ENCODE data around the gene AUH. TPM values are rescaled to one million over a fixed set of nuclear protein-coding genes. Genes with fewer than 3 reads are reported as not detected.

Gene AUH
- total and polyA plus RNA-seq, 10 of the 15 experiments (the other 5 are each of a cell fraction or from before 2014, with no cell fraction given): 1.7 to 7.3 (median 4.6) TPM

- TF ChIP-seq RAD21 (IDR thresholded peaks at IDR 0.05; ENCODE audit: insufficient read depth, low read depth, low read length) (no peak), SIN3A (IDR thresholded peaks at IDR 0.05; ENCODE audit: low read depth, low read length) (no peak)
These were observed 72.5 kb downstream of the AUH start (continued) for GRCh38 chr9:91289244-91289643.

- FAIRE-seq: no peak
These were observed 75.9 kb downstream of the AUH start for GRCh38 chr9:91285729-91286353.

More at GRCh38 chr9:91285729-91286353, 75.9 kb downstream of the AUH start:
- TF ChIP-seq GABPA (IDR thresholded peaks at IDR 0.05; ENCODE audit: low read depth) (no peak), MYC (IDR thresholded peaks at IDR 0.05; ENCODE audit: insufficient read depth, insufficient read length, insufficient replicate concordance, low read length, severe bottlenecking) (no peak), SRF (IDR thresholded peaks at IDR 0.05; ENCODE audit: low read depth in 2 of 2, low read length in 2 of 2) (no peak), CEBPB (IDR thresholded peaks at IDR 0.05; ENCODE audit: borderline replicate concordance in 1 of 2, low read depth in 2 of 2, low read length in 2 of 2) (no peak), RBBP5 (conservative IDR thresholded peaks at IDR 0.05) (no peak), NFYB (IDR thresholded peaks at IDR 0.05; ENCODE audit: insufficient read depth, low read depth, low read length) (no peak), ZNF24 (IDR thresholded peaks at IDR 0.05) (no peak), ZBED1 (IDR thresholded peaks at IDR 0.05; ENCODE audit: borderline replicate concordance) (no peak), MXI1 (IDR thresholded peaks at IDR 0.05; ENCODE audit: low read depth, low read length) (no peak), CREB1 (IDR thresholded peaks at IDR 0.05; ENCODE audit: low read depth) (no peak), IKZF2 (IDR thresholded peaks at IDR 0.05) (no peak), ZZZ3 (IDR thresholded peaks at IDR 0.05; ENCODE audit: control insufficient read depth, insufficient read length, low read depth) (no peak), NFIC (IDR thresholded peaks at IDR 0.05; ENCODE audit: low read depth, low read length) (no peak), ZNF274 (IDR thresholded peaks at IDR 0.05; ENCODE audit: insufficient read depth, insufficient read length) (no peak), YBX1 (IDR thresholded peaks at IDR 0.05) (no peak), NRF1 (conservative IDR thresholded peaks at IDR 0.05; ENCODE audit: low read depth, low read length) (no peak)
- TF ChIP-seq, protein P1, sequence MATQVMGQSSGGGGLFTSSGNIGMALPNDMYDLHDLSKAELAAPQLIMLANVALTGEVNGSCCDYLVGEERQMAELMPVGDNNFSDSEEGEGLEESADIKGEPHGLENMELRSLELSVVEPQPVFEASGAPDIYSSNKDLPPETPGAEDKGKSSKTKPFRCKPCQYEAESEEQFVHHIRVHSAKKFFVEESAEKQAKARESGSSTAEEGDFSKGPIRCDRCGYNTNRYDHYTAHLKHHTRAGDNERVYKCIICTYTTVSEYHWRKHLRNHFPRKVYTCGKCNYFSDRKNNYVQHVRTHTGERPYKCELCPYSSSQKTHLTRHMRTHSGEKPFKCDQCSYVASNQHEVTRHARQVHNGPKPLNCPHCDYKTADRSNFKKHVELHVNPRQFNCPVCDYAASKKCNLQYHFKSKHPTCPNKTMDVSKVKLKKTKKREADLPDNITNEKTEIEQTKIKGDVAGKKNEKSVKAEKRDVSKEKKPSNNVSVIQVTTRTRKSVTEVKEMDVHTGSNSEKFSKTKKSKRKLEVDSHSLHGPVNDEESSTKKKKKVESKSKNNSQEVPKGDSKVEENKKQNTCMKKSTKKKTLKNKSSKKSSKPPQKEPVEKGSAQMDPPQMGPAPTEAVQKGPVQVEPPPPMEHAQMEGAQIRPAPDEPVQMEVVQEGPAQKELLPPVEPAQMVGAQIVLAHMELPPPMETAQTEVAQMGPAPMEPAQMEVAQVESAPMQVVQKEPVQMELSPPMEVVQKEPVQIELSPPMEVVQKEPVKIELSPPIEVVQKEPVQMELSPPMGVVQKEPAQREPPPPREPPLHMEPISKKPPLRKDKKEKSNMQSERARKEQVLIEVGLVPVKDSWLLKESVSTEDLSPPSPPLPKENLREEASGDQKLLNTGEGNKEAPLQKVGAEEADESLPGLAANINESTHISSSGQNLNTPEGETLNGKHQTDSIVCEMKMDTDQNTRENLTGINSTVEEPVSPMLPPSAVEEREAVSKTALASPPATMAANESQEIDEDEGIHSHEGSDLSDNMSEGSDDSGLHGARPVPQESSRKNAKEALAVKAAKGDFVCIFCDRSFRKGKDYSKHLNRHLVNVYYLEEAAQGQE (IDR thresholded peaks at IDR 0.05; ENCODE audit: low read depth, low read length): no peak
- Histone ChIP-seq H3K36me3 (ENCODE audit: control insufficient read depth in 2 of 2, insufficient read depth in 2 of 2, low read length in 1 of 2) (no peaks in the 10 kb centered on the region), H3K4me2 (ENCODE audit: control insufficient read depth, insufficient read depth) (no peak overlapping the region), H3K27ac (ENCODE audit: control insufficient read depth, insufficient read depth) (no peak overlapping the region), H3K4me3 (no peak overlapping the region), H3K79me2 (ENCODE audit: control insufficient read depth, insufficient read depth, low read length) (no peaks in the 10 kb centered on the region), H3K27me3 (replicated peaks in 1 of 2; ENCODE audit: control insufficient read depth in 2 of 2, insufficient read depth in 2 of 2, low read length in 1 of 2) (no peaks in the 10 kb centered on the region), H3K9me3 (replicated peaks; ENCODE audit: control insufficient read depth, insufficient read depth, low read length) (no peaks in the 10 kb centered on the region), H3K4me1 (ENCODE audit: control insufficient read depth, insufficient read depth, low read length) (no peaks in the 10 kb centered on the region), H4K20me1 (ENCODE audit: control insufficient read depth, insufficient read depth) (no peaks in the 10 kb centered on the region), H2AFZ (ENCODE audit: control insufficient read depth, low read depth, low read length) (no peak overlapping the region), H3K9ac (ENCODE audit: control insufficient read depth, insufficient read depth, low read length) (no peak overlapping the region)
- intact Hi-C loops (cut with micrococcal nuclease; ENCODE audit: unreplicated experiment): no loop called here
- ChIA-PET POLR2A (no interaction called here), CTCF (interaction anchor here (0.6 to 0.7 kb wide), 2 partner anchors 19 to 624 kb away, joined by 3 to 4 read pairs; no protein-coding TSS in a partner anchor), SMC1A (ENCODE audit: uncharacterized antibody, unreplicated experiment) (interaction anchor here (0.6 kb wide), 1 partner anchor 87 kb away, joined by 3 read pairs; no protein-coding TSS in a partner anchor), RAD21 (ENCODE audit: unreplicated experiment) (no interaction called here)
- DNase-seq (ENCODE audit: low read depth, low spot score): no peak
- in situ Hi-C loops (cut with MboI): no loop called here
- ATAC-seq: no peak
- 49% methylated on average over 6 of the region's 6 CpGs for WGBS (ENCODE audit: insufficient coverage, insufficient replicate concordance, low lambda C conversion rate, missing lambda C conversion rate)
- BruUV-seq (replicated peaks): no TSS peak
